ENCODE data around the gene KMT2C. TPM values are rescaled to one million over a fixed set of nuclear protein-coding genes. Genes with fewer than 3 reads are reported as not detected.

KMT2C gene
- total RNA-seq, 1 experiment from 2014 or later, result 54.3 TPM

DNA sequence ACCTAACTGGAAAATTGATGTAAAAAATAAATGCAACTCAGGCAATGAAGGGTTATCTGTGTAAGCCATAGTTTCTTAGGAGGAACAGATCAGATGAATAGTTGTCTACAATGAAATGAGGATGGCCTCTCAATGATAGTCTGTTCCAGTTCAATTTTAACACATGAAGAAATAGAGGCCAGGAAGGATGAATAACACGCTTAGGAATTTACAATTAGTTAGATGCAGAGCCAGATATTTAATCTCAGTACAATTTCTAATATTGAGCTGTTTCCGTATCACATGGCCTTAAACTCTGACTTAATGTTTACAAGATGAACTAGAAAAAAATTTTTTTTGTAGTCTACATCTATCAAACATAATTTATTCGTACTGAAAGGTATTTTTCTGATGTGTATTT lies 233.7 kb downstream of the KMT2C start:
- H3K36me3 ChIP-seq (ENCODE audit: low read depth), result peaks cover 8% of the 10 kb centered on the region; the same call in 1 of the 2 replicates
- CTCF ChIA-PET, result no interaction called here
- no peaks in the 10 kb centered on the region for H3F3A ChIP-seq (ENCODE audit: insufficient read depth, low read depth)
- BruUV-seq (replicated peaks), result no TSS peak
- no peaks in the 10 kb centered on the region for H3K79me2 ChIP-seq (ENCODE audit: low read depth)
- no peaks in the 10 kb centered on the region for H3K4me1 ChIP-seq (replicated peaks; ENCODE audit: insufficient read depth)
- POLR2A ChIA-PET (ENCODE audit: unreplicated experiment), result interaction anchor here (0.6 kb wide), 1 partner anchor 47 kb away, joined by 5 read pairs; no protein-coding TSS in a partner anchor
- H3K9me2 ChIP-seq (ENCODE audit: insufficient read depth), result no peaks in the 10 kb centered on the region
- DNase-seq, result no peak
- H3K27me3 ChIP-seq (ENCODE audit: insufficient read depth, low read depth), result no peaks in the 10 kb centered on the region
- H3K4me3 ChIP-seq, result no peak overlapping the region
- H4K20me1 ChIP-seq (ENCODE audit: insufficient read depth), result no peaks in the 10 kb centered on the region
- no peak overlapping the region for H2AFZ ChIP-seq
- H3K4me2 ChIP-seq, result no peak overlapping the region
- TF ChIP-seq EZH2 (IDR thresholded peaks at IDR 0.05; ENCODE audit: low read depth), result no peak
- TF ChIP-seq, protein P1, sequence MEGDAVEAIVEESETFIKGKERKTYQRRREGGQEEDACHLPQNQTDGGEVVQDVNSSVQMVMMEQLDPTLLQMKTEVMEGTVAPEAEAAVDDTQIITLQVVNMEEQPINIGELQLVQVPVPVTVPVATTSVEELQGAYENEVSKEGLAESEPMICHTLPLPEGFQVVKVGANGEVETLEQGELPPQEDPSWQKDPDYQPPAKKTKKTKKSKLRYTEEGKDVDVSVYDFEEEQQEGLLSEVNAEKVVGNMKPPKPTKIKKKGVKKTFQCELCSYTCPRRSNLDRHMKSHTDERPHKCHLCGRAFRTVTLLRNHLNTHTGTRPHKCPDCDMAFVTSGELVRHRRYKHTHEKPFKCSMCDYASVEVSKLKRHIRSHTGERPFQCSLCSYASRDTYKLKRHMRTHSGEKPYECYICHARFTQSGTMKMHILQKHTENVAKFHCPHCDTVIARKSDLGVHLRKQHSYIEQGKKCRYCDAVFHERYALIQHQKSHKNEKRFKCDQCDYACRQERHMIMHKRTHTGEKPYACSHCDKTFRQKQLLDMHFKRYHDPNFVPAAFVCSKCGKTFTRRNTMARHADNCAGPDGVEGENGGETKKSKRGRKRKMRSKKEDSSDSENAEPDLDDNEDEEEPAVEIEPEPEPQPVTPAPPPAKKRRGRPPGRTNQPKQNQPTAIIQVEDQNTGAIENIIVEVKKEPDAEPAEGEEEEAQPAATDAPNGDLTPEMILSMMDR (conservative IDR thresholded peaks at IDR 0.05), result no peak
- H3K27ac ChIP-seq, result no peak overlapping the region
- no peaks in the 10 kb centered on the region for H3K9me3 ChIP-seq (ENCODE audit: insufficient read depth, low read depth)
- intact Hi-C loops (cut with micrococcal nuclease; ENCODE audit: unreplicated experiment), result no loop called here

DNA sequence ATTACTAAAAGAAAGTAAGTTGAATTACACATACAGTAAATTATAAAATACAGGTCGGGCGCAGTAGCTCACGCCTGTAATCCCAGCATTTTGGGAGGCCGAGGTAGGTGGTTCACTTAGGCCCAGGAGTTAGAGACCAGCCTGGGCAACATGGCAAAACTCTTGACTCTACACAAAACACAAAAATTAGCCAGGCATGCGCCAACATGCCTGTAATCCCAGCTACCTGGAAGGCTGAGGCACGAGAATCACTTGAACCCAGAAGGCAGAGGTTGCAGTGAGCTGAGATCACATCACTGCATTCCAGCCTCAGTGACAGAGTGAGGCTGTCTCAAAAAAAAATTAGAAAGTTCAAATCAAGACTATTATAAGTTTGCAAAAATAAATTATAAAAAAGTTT lies 235.4 kb downstream of the KMT2C start:
- H3K4me2 ChIP-seq, result no peak overlapping the region
- no TSS peak for BruUV-seq (replicated peaks)
- H3F3A ChIP-seq (ENCODE audit: insufficient read depth, low read depth), result no peaks in the 10 kb centered on the region
- ChIA-PET POLR2A (ENCODE audit: unreplicated experiment) (no interaction called here), CTCF (no interaction called here)
- H3K79me2 ChIP-seq (ENCODE audit: low read depth), result no peaks in the 10 kb centered on the region
- H3K9me2 ChIP-seq (ENCODE audit: insufficient read depth), result no peaks in the 10 kb centered on the region
- H2AFZ ChIP-seq, result no peak overlapping the region
- H3K4me3 ChIP-seq, result no peak overlapping the region
- no peak for DNase-seq
- H3K9me3 ChIP-seq (ENCODE audit: insufficient read depth, low read depth), result no peaks in the 10 kb centered on the region
- TF ChIP-seq, protein P1 (conservative IDR thresholded peaks at IDR 0.05), result no peak
- no peak for TF ChIP-seq EZH2 (IDR thresholded peaks at IDR 0.05; ENCODE audit: low read depth)
- no peak overlapping the region for H3K27ac ChIP-seq
- H3K36me3 ChIP-seq (ENCODE audit: low read depth), result peaks cover 8% of the 10 kb centered on the region; the same call in 1 of the 2 replicates
- no peaks in the 10 kb centered on the region for H3K27me3 ChIP-seq (ENCODE audit: insufficient read depth, low read depth)
- no peaks in the 10 kb centered on the region for H3K4me1 ChIP-seq (replicated peaks; ENCODE audit: insufficient read depth)
- intact Hi-C loops (cut with micrococcal nuclease; ENCODE audit: unreplicated experiment), result no loop called here
- H4K20me1 ChIP-seq (ENCODE audit: insufficient read depth), result no peaks in the 10 kb centered on the region

GRCh38 chr7:152196391-152196790 lies 239.4 kb downstream of the KMT2C start:
- BruUV-seq (replicated peaks), result no TSS peak
- Histone ChIP-seq H3K4me2 (no peak overlapping the region), H3K79me2 (ENCODE audit: low read depth) (no peaks in the 10 kb centered on the region), H3K36me3 (ENCODE audit: low read depth) (peaks cover 8% of the 10 kb centered on the region), H3K9me2 (ENCODE audit: insufficient read depth) (no peaks in the 10 kb centered on the region), H3K4me3 (no peak overlapping the region), H3K27me3 (ENCODE audit: insufficient read depth, low read depth) (no peaks in the 10 kb centered on the region), H3K27ac (no peak overlapping the region), H3K9me3 (ENCODE audit: insufficient read depth, low read depth) (no peaks in the 10 kb centered on the region), H2AFZ (no peak overlapping the region), H3K4me1 (replicated peaks; ENCODE audit: insufficient read depth) (no peaks in the 10 kb centered on the region), H4K20me1 (ENCODE audit: insufficient read depth) (no peaks in the 10 kb centered on the region), H3F3A (ENCODE audit: insufficient read depth, low read depth) (no peaks in the 10 kb centered on the region)
- TF ChIP-seq, protein P1 (conservative IDR thresholded peaks at IDR 0.05), result no peak
- TF ChIP-seq EZH2 (IDR thresholded peaks at IDR 0.05; ENCODE audit: low read depth), result no peak
- DNase-seq, result no peak
- ChIA-PET POLR2A (ENCODE audit: unreplicated experiment) (no interaction called here), CTCF (no interaction called here)
- intact Hi-C loops (cut with micrococcal nuclease; ENCODE audit: unreplicated experiment), result no loop called here
